HG03571 (cell line): ENCODE measurements around the gene NAGLU.

Source experiments
- ATAC-seq: cut with Tn5 transposase; IDR thresholded peaks from one replicate; pipeline ENCODE4 v1.9.1; 2021; ENCODE audit not compliant: unreplicated experiment

Gene NAGLU

GRCh38 chr17:42536048-42536371, at the start of gene NAGLU:
Gene NAGLU (plus strand): TSS chr17:42536241. CDS start chr17:42536273, 32 bp downstream.
- peak; percentile 67 for ATAC-seq

GRCh38 chr17:42488032-42488431, 48.0 kb upstream of the NAGLU start:
- ATAC-seq: no peak

GRCh38 chr17:42493319-42493718, 42.7 kb upstream of the NAGLU start:
- ATAC-seq: no peak

GRCh38 chr17:42494673-42495072, 41.4 kb upstream of the NAGLU start:
- no peak for ATAC-seq

GRCh38 chr17:42498828-42499227, 37.2 kb upstream of the NAGLU start:
- no peak for ATAC-seq

GRCh38 chr17:42502091-42502490, 34.0 kb upstream of the NAGLU start:
- no peak for ATAC-seq

- no peak for ATAC-seq
These were observed 33.1 kb upstream of the NAGLU start for GRCh38 chr17:42502926-42503325.

- ATAC-seq: no peak
These were observed 28.4 kb upstream of the NAGLU start for GRCh38 chr17:42507671-42508070.

GRCh38 chr17:42508426-42509165, 27.4 kb upstream of the NAGLU start:
- no peak for ATAC-seq

- ATAC-seq: no peak
These were observed 26.6 kb upstream of the NAGLU start for GRCh38 chr17:42509409-42509808.

GRCh38 chr17:42509841-42510240, 26.2 kb upstream of the NAGLU start:
- ATAC-seq: no peak

- ATAC-seq: no peak
These were observed 23.8 kb upstream of the NAGLU start for GRCh38 chr17:42512246-42512645.

- ATAC-seq: no peak
These were observed 23.2 kb upstream of the NAGLU start for GRCh38 chr17:42512733-42513251.

- no peak for ATAC-seq
These were observed 22.4 kb upstream of the NAGLU start for GRCh38 chr17:42513686-42514085.

- no peak for ATAC-seq
These were observed 21.8 kb upstream of the NAGLU start for GRCh38 chr17:42514279-42514678.

GRCh38 chr17:42514867-42515266, 21.2 kb upstream of the NAGLU start:
- no peak for ATAC-seq

- ATAC-seq: no peak
These were observed 18.5 kb upstream of the NAGLU start for GRCh38 chr17:42517516-42517915.

GRCh38 chr17:42518046-42518754, 17.8 kb upstream of the NAGLU start:
- ATAC-seq: no peak

- no peak for ATAC-seq
These were observed 17.1 kb upstream of the NAGLU start for GRCh38 chr17:42518755-42519545.

GRCh38 chr17:42519546-42520491, 16.2 kb upstream of the NAGLU start:
- no peak for ATAC-seq
